ENCODE data around the gene TAX1BP1.

- no peak for TF ChIP-seq CTCF (optimal IDR thresholded peaks at IDR 0.05 in 1 of 3, IDR thresholded peaks at IDR 0.05 in 1 of 3, conservative IDR thresholded peaks at IDR 0.05 in 1 of 3; ENCODE audit: extremely low read depth in 1 of 3, insufficient read depth in 2 of 3, low read length in 3 of 3)
- no peak for TF ChIP-seq EZH2 (IDR thresholded peaks at IDR 0.05; ENCODE audit: low read length)
Measured at GRCh38 chr7:27781188-27781587, 41.2 kb downstream of the TAX1BP1 start.
